ENCODE results near the gene HIGD1A.

HIGD1A gene

DNA sequence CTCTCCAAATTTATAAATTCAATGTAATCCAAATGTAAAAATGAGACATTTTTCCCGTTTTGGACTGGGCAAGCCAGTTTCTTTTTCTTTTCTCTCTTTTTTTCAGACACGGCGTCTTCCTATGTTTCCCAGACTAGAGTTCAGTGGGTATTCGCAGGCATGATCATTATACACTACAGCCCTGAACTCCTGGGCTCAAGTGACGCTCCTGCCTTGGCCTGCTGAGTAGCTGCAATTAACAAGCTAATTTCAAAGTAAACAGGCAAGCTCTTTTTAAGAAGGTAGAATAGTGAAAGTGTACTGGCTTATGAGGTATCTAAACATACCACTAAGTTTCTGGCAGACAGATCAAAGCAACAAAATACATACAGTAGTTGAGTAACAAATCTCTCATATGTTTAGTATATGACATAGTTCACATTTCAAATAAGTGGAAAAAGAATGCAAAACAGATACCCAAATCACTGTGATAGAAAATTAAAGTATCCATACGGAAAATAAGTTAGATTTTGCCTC, 13.5 kb downstream of the HIGD1A start:
- H3K27me3 ChIP-seq (ENCODE audit: insufficient read depth, low read length): no peaks in the 10 kb centered on the region
- no peak overlapping the region for H2BK5ac ChIP-seq (ENCODE audit: low read depth, low read length, poor library complexity)
- WGBS (ENCODE audit: extremely low coverage, insufficient coverage, insufficient read length): no CpG with 5 or more reads among the region's 6 CpGs
- H3K79me1 ChIP-seq (ENCODE audit: low read length): no peaks in the 10 kb centered on the region
- H3K4ac ChIP-seq (ENCODE audit: low read depth, low read length): no peak overlapping the region
- H3K36me3 ChIP-seq (ENCODE audit: control insufficient read depth in 1 of 2, insufficient read depth in 2 of 2, low read length in 2 of 2): peaks cover 17 to 24% of the 10 kb centered on the region in 2 experiments
- H3K14ac ChIP-seq (ENCODE audit: low read length): no peak overlapping the region
- no peak overlapping the region for H3K4me3 ChIP-seq (ENCODE audit: low read depth, low read length)
- no peak for DNase-seq
- no peak overlapping the region for H2BK12ac ChIP-seq (ENCODE audit: low read length)
- no peak overlapping the region for H4K12ac ChIP-seq (ENCODE audit: low read depth, low read length)
- no peak overlapping the region for H3K23ac ChIP-seq (ENCODE audit: low read length)
- H2BK120ac ChIP-seq (ENCODE audit: insufficient read depth, low read length, poor library complexity): no peak overlapping the region
- H3K9me3 ChIP-seq (ENCODE audit: insufficient read depth, low read depth, low read length): no peaks in the 10 kb centered on the region
- no peak overlapping the region for H3K9ac ChIP-seq (ENCODE audit: low read length)
- H2AK5ac ChIP-seq (ENCODE audit: low read length): no peak overlapping the region
- H3K18ac ChIP-seq (ENCODE audit: low read length): no peak overlapping the region
- H4K91ac ChIP-seq (ENCODE audit: low read depth, low read length): no peak overlapping the region
- H3K4me2 ChIP-seq (ENCODE audit: low read length): no peak overlapping the region
- no peak overlapping the region for H2AFZ ChIP-seq (ENCODE audit: insufficient read depth, low read length, poor library complexity)
- no peaks in the 10 kb centered on the region for H3K4me1 ChIP-seq (ENCODE audit: control insufficient read depth in 1 of 2, insufficient read depth in 2 of 2, low read length in 2 of 2)
- no peak overlapping the region for H4K8ac ChIP-seq (ENCODE audit: low read depth, low read length)
- no peaks in the 10 kb centered on the region for H3K79me2 ChIP-seq (ENCODE audit: control insufficient read depth, insufficient read depth, low read length, poor library complexity)
- no peak overlapping the region for H3K27ac ChIP-seq (ENCODE audit: low read depth, low read length)

DNA sequence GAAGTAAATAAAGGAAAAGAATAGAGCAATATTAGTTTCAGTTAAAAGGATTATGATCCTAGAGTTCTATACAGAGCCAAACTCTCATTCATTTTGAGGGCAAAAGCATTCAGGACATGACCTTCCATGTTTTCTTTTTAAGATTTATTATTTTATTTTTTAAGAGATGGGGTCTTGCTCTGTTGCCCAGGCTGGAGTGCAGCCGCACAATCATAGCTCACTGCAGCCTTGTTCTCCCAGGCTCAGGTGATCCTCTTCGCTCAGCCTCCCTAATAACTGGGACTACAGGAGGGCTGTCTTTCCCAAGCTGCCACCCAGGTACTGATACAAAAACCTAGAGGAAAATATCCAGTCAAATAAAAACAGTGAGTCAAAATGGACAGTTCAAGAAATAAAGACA, 17.7 kb downstream of the HIGD1A start:
- H3K4me2 ChIP-seq (ENCODE audit: low read length): no peak overlapping the region
- H3K79me2 ChIP-seq (ENCODE audit: control insufficient read depth, insufficient read depth, low read length, poor library complexity): no peaks in the 10 kb centered on the region
- H3K79me1 ChIP-seq (ENCODE audit: low read length): no peaks in the 10 kb centered on the region
- no peaks in the 10 kb centered on the region for H3K9me3 ChIP-seq (ENCODE audit: insufficient read depth, low read depth, low read length)
- no peak overlapping the region for H3K4ac ChIP-seq (ENCODE audit: low read depth, low read length)
- no peak overlapping the region for H4K91ac ChIP-seq (ENCODE audit: low read depth, low read length)
- H3K27me3 ChIP-seq (ENCODE audit: insufficient read depth, low read length): no peaks in the 10 kb centered on the region
- H3K4me1 ChIP-seq (ENCODE audit: control insufficient read depth in 1 of 2, insufficient read depth in 2 of 2, low read length in 2 of 2): no peaks in the 10 kb centered on the region
- H4K12ac ChIP-seq (ENCODE audit: low read depth, low read length): no peak overlapping the region
- H3K4me3 ChIP-seq (ENCODE audit: low read depth, low read length): no peak overlapping the region
- no peak overlapping the region for H2AK5ac ChIP-seq (ENCODE audit: low read length)
- no peak overlapping the region for H2AFZ ChIP-seq (ENCODE audit: insufficient read depth, low read length, poor library complexity)
- no peak overlapping the region for H4K8ac ChIP-seq (ENCODE audit: low read depth, low read length)
- no peak overlapping the region for H3K9ac ChIP-seq (ENCODE audit: low read length)
- DNase-seq: no peak
- peaks cover 15 to 18% of the 10 kb centered on the region in 2 experiments for H3K36me3 ChIP-seq (ENCODE audit: control insufficient read depth in 1 of 2, insufficient read depth in 2 of 2, low read length in 2 of 2)
- no peak overlapping the region for H3K23ac ChIP-seq (ENCODE audit: low read length)
- H3K18ac ChIP-seq (ENCODE audit: low read length): no peak overlapping the region
- no CpG with 5 or more reads among the region's 2 CpGs for WGBS (ENCODE audit: extremely low coverage, insufficient coverage, insufficient read length)
- H3K14ac ChIP-seq (ENCODE audit: low read length): no peak overlapping the region
- H2BK120ac ChIP-seq (ENCODE audit: insufficient read depth, low read length, poor library complexity): no peak overlapping the region
- H2BK5ac ChIP-seq (ENCODE audit: low read depth, low read length, poor library complexity): no peak overlapping the region
- H3K27ac ChIP-seq (ENCODE audit: low read depth, low read length): no peak overlapping the region
- no peak overlapping the region for H2BK12ac ChIP-seq (ENCODE audit: low read length)

DNA sequence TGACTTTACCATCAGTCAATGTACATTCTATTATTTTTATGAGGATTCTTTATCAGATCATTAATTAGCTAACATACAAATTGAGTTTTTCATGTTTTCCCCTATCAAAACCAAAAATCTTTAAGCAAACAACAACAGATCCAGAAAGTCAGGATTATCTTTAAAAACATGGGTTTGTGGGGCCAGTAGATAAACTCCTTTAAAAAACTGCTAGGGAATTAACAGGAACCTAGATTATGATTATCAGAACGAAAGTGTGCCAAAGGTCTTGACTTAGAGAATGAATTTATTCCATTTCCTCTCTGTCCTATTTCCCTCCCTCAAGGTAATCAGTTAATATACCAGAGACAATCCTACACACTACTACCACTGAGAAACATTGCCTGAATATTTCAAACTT, 18.1 kb downstream of the HIGD1A start:
- H3K79me2 ChIP-seq (ENCODE audit: control insufficient read depth, insufficient read depth, low read length, poor library complexity): no peaks in the 10 kb centered on the region

DNA sequence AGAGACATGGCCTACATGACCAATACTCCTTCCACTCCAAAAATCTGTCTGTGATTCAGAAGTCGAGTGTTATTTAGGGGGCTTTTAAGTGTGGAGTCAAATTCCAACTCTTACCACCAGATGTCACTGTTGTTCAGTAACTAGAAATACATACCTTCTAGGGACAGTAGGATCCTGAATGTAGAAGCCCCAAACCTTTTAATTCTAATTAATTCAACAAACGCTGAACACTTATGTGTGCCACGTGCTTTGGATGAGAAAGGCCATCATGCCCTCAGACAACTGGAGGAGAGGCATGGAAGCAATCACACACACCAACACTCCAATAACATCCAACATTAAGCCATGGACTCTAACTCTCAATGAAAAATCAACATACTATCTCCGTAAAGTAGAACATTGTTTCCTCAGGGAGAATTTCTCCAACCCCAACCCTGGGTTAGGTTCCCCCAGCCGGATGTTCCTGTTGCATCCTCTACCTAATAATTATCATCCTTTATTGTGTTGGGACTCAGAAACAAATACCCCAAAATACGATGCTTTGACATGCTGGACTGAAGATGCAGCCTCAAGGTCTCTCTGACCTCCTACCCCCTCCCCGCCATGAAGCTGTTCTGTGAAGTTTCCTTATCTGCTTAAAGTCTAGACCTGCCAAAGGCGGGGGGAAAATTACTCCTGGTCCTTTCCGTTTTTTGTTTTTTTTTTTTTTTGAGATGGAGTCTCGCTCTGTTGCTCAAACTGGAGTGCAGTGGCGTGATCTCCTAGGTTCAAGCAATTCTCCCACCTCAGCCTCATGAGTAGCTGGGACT, 23.2 kb downstream of the HIGD1A start:
- H3K23ac ChIP-seq (ENCODE audit: low read length): no peak overlapping the region
- H3K79me1 ChIP-seq (ENCODE audit: low read length): no peaks in the 10 kb centered on the region
- H3K79me2 ChIP-seq (ENCODE audit: control insufficient read depth, insufficient read depth, low read length, poor library complexity): no peaks in the 10 kb centered on the region
- no peak overlapping the region for H2BK120ac ChIP-seq (ENCODE audit: insufficient read depth, low read length, poor library complexity)
- peak; percentile 45 to 91 for DNase-seq
- H2BK12ac ChIP-seq (ENCODE audit: low read length): no peak overlapping the region
- no peak overlapping the region for H2AFZ ChIP-seq (ENCODE audit: insufficient read depth, low read length, poor library complexity)
- no peak overlapping the region for H2AK5ac ChIP-seq (ENCODE audit: low read length)
- H3K36me3 ChIP-seq (ENCODE audit: control insufficient read depth in 1 of 2, insufficient read depth in 2 of 2, low read length in 2 of 2): peaks cover 5 to 7% of the 10 kb centered on the region in 2 experiments
- no peak overlapping the region for H3K9ac ChIP-seq (ENCODE audit: low read length)
- no CpG with 5 or more reads among the region's 11 CpGs for WGBS (ENCODE audit: extremely low coverage, insufficient coverage, insufficient read length)
- no peak overlapping the region for H4K12ac ChIP-seq (ENCODE audit: low read depth, low read length)
- H3K4me3 ChIP-seq (ENCODE audit: low read depth, low read length): no peak overlapping the region
- no peak overlapping the region for H3K18ac ChIP-seq (ENCODE audit: low read length)
- no peak overlapping the region for H2BK5ac ChIP-seq (ENCODE audit: low read depth, low read length, poor library complexity)
- H3K27ac ChIP-seq (ENCODE audit: low read depth, low read length): no peak overlapping the region
- no peak overlapping the region for H3K4ac ChIP-seq (ENCODE audit: low read depth, low read length)
- no peaks in the 10 kb centered on the region for H3K4me1 ChIP-seq (ENCODE audit: control insufficient read depth in 1 of 2, insufficient read depth in 2 of 2, low read length in 2 of 2)
- H4K91ac ChIP-seq (ENCODE audit: low read depth, low read length): no peak overlapping the region
- H3K9me3 ChIP-seq (ENCODE audit: insufficient read depth, low read depth, low read length): no peaks in the 10 kb centered on the region
- H3K14ac ChIP-seq (ENCODE audit: low read length): no peak overlapping the region
- H3K4me2 ChIP-seq (ENCODE audit: low read length): no peak overlapping the region
- no peaks in the 10 kb centered on the region for H3K27me3 ChIP-seq (ENCODE audit: insufficient read depth, low read length)
- no peak overlapping the region for H4K8ac ChIP-seq (ENCODE audit: low read depth, low read length)

More for the DNA sequence above, 18.1 kb downstream of the HIGD1A start:
- H3K4me3 ChIP-seq (ENCODE audit: low read depth, low read length): no peak overlapping the region
- no peaks in the 10 kb centered on the region for H3K4me1 ChIP-seq (ENCODE audit: control insufficient read depth in 1 of 2, insufficient read depth in 2 of 2, low read length in 2 of 2)
- no peaks in the 10 kb centered on the region for H3K79me1 ChIP-seq (ENCODE audit: low read length)
- H3K9ac ChIP-seq (ENCODE audit: low read length): no peak overlapping the region
- DNase-seq: no peak
- no peak overlapping the region for H3K4me2 ChIP-seq (ENCODE audit: low read length)
- no peaks in the 10 kb centered on the region for H3K27me3 ChIP-seq (ENCODE audit: insufficient read depth, low read length)
- no peak overlapping the region for H2BK5ac ChIP-seq (ENCODE audit: low read depth, low read length, poor library complexity)
- H4K12ac ChIP-seq (ENCODE audit: low read depth, low read length): no peak overlapping the region
- H3K23ac ChIP-seq (ENCODE audit: low read length): no peak overlapping the region
- H3K9me3 ChIP-seq (ENCODE audit: insufficient read depth, low read depth, low read length): no peaks in the 10 kb centered on the region
- no peak overlapping the region for H2AK5ac ChIP-seq (ENCODE audit: low read length)
- H3K18ac ChIP-seq (ENCODE audit: low read length): no peak overlapping the region
- H3K36me3 ChIP-seq (ENCODE audit: control insufficient read depth in 1 of 2, insufficient read depth in 2 of 2, low read length in 2 of 2): peaks cover 15 to 18% of the 10 kb centered on the region in 2 experiments
- H2BK120ac ChIP-seq (ENCODE audit: insufficient read depth, low read length, poor library complexity): no peak overlapping the region
- H4K8ac ChIP-seq (ENCODE audit: low read depth, low read length): no peak overlapping the region
- H3K4ac ChIP-seq (ENCODE audit: low read depth, low read length): no peak overlapping the region
- no peak overlapping the region for H2BK12ac ChIP-seq (ENCODE audit: low read length)
- H3K27ac ChIP-seq (ENCODE audit: low read depth, low read length): no peak overlapping the region
- H2AFZ ChIP-seq (ENCODE audit: insufficient read depth, low read length, poor library complexity): no peak overlapping the region
- no CpG with 5 or more reads among the region's 1 CpG for WGBS (ENCODE audit: extremely low coverage, insufficient coverage, insufficient read length)
- H4K91ac ChIP-seq (ENCODE audit: low read depth, low read length): no peak overlapping the region
- H3K14ac ChIP-seq (ENCODE audit: low read length): no peak overlapping the region

Measured in trophoblast cell (in vitro differentiated cells and primary cell).